HEK293T (cell line): ENCODE measurements around the gene MOB3C.

Experiments
- CTCF ChIA-PET: fragments of 350-600 bp; formaldehyde crosslinking; extraction: SDS; loops from one replicate; lab custom pipeline; 2021; ENCODE audit warnings: antibody characterized with exemption, inconsistent platforms; lab: Yijun Ruan, JAX
- POLR2A ChIA-PET: fragments of 350-600 bp; formaldehyde crosslinking; extraction: SDS; loops from one replicate; lab custom pipeline; 2020; ENCODE audit warnings: antibody characterized with exemption, inconsistent platforms; lab: Yijun Ruan, JAX
- DNase-seq: peaks from one replicate; pipeline ENCODE4 v3.0.0; 2012; ENCODE audit warnings: mixed read lengths; ENCODE audit errors: extremely low spot score
- ARNT ChIP-seq: fragments of 450-650 bp; IDR thresholded peaks from 2 replicates; pipeline ENCODE4 v1.6.1; 2017; ENCODE audit warnings: mild to moderate bottlenecking
- BHLHE40 ChIP-seq: fragments of 450-650 bp; IDR thresholded peaks from 2 replicates; pipeline ENCODE4 v1.6.1; 2016; ENCODE audit warnings: mild to moderate bottlenecking, moderate library complexity, borderline replicate concordance
- CTBP1 ChIP-seq: fragments of 450-650 bp; IDR thresholded peaks from 2 replicates; pipeline ENCODE4 v1.6.1; 2016; ENCODE audit warnings: borderline replicate concordance
- ELF4 ChIP-seq: fragments of 450-650 bp; IDR thresholded peaks from 2 replicates; pipeline ENCODE4 v1.6.1; 2017; ENCODE audit warnings: antibody characterized with exemption
- FOXA1 ChIP-seq: fragments of 450-650 bp; IDR thresholded peaks from 2 replicates; pipeline ENCODE4 v1.6.1; 2016; ENCODE audit warnings: mild to moderate bottlenecking
- FOXK2 ChIP-seq: fragments of 450-650 bp; IDR thresholded peaks from 2 replicates; pipeline ENCODE4 v1.6.1; 2016; ENCODE audit warnings: mild to moderate bottlenecking
- FOXM1 ChIP-seq: fragments of 450-650 bp; IDR thresholded peaks from 2 replicates; pipeline ENCODE4 v1.6.1; 2017; ENCODE audit warnings: mild to moderate bottlenecking, borderline replicate concordance
- HDGF ChIP-seq: fragments of 450-650 bp; IDR thresholded peaks from 2 replicates; pipeline ENCODE4 v1.6.1; 2017; ENCODE audit warnings: antibody characterized with exemption, borderline replicate concordance
- L3MBTL2 ChIP-seq: fragments of 450-650 bp; conservative IDR thresholded peaks from 2 replicates; pipeline ENCODE4 v1.6.1; 2016; ENCODE audit warnings: mild to moderate bottlenecking
- LEF1 ChIP-seq: fragments of 450-650 bp; IDR thresholded peaks from 2 replicates; pipeline ENCODE4 v1.6.1; 2017; ENCODE audit warnings: mild to moderate bottlenecking, borderline replicate concordance
- NFRKB ChIP-seq: fragments of 450-650 bp; IDR thresholded peaks from 2 replicates; pipeline ENCODE4 v1.6.1; 2016; ENCODE audit warnings: mild to moderate bottlenecking, moderate library complexity
- SP1 ChIP-seq: fragments of 450-650 bp; IDR thresholded peaks from 2 replicates; pipeline ENCODE4 v1.6.1; 2017
- SUZ12 ChIP-seq: fragments of 450-650 bp; IDR thresholded peaks from 2 replicates; pipeline ENCODE4 v1.6.1; 2016; ENCODE audit warnings: mild to moderate bottlenecking
- TARDBP ChIP-seq: fragments of 450-650 bp; IDR thresholded peaks from 2 replicates; pipeline ENCODE4 v1.6.1; 2016
- ZNF384 ChIP-seq: fragments of 450-650 bp; IDR thresholded peaks from 2 replicates; pipeline ENCODE4 v1.6.1; 2016
- TF ChIP-seq, protein P1 (sequence below): fragments of 450-650 bp; IDR thresholded peaks from 2 replicates; pipeline ENCODE4 v1.6.1; 2016

The MOB3C gene

GRCh38 chr1:46612937-46613660 is 3.5 kb downstream of the MOB3C start:
- ChIA-PET POLR2A (interaction anchor here (1.3 to 9.4 kb wide), 2 partner anchors 7 to 54 kb away, joined by 4 to 101 read pairs; partner anchors contain the start of gene MKNK1), CTCF (interaction anchor here (1.4 kb wide), 1 partner anchor 9 kb away, joined by 3 read pairs; the partner anchor contains the start of gene MKNK1)
- no peak for TF ChIP-seq ARNT
- no peak for TF ChIP-seq ZNF384
- no peak for DNase-seq

DNA sequence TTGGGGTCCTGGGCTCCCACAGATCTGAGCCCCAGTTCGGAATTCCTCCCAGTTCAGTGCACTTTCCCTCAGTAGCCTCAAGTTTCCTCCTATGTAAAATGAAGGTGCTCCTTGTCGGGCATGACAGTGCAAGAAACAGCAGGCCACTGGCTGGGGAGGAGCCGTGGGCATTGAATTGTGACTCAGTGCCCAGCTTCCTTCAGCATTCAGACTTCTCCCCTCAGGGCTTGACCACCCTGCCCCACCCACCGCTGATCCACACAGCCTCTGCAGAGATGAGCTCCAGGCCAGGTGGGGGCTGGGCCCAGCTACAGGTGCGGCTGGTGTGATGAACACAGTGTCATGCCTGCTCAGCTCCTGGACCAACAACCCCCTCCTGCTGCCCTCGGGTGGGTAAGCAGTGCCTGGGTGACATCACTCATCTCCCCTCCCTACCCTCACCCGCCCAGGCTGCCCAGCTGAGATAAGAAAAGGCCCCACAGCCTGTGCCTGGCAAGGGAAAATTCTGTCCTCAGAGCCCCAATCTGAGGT is 4.9 kb downstream of the MOB3C start:
- DNase-seq, result no peak
- TF ChIP-seq TARDBP, result no peak
- no peak for TF ChIP-seq NFRKB
- TF ChIP-seq ARNT, result no peak
- ChIA-PET CTCF (no interaction called here), POLR2A (interaction anchor here (0.6 to 1.3 kb wide), 2 partner anchors 13 to 56 kb away, joined by 3 to 4 read pairs; no protein-coding TSS in a partner anchor)

- CTCF ChIA-PET, result no interaction called here
Observed at GRCh38 chr1:46607345-46608130, 9.1 kb downstream of the MOB3C start.

DNA sequence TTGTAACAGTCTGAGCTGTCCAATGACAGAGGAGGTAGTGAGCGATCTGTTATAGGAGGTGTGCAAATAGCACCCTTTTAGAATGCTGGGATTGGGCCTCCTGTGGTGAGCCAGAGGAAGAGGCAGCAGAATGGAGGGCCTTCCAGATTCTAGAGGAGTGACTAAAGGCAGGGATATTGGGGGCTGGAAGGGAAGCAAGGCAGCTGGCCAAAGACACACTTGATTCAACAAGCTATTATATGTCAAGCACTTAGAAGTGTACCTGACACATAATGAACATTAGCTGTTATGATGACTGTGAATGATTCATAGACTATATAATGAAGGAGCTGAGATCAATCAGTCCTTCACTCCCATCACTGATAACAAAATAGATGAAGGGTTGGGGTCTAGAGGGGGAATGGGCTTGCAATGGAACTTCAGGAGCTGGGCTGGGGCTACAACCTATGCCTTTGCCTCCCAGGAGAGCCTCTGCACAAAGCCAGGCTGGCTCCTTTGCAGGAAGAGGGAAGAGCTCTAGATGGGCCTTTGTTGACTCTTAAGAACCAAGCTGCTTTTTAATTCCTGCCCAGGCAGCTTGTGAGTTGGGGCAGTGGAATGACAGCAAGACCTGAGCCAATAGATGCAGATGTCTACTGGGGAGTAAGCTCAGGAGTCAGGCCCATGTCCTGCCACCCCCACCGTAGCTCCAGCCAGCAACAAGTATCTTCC is 10.2 kb downstream of the MOB3C start:
- POLR2A ChIA-PET, result interaction anchor here (1.5 to 6.9 kb wide), 3 partner anchors 11 to 18 kb away, joined by 3 to 101 read pairs (median 8); partner anchors contain the start of gene MOB3C
- TF ChIP-seq SUZ12, result no peak
- CTCF ChIA-PET, result interaction anchor here (0.5 kb wide), 1 partner anchor 70 kb away, joined by 3 read pairs; no protein-coding TSS in a partner anchor
- no peak for DNase-seq

More at GRCh38 chr1:46607345-46608130, 9.1 kb downstream of the MOB3C start:
- POLR2A ChIA-PET, result interaction anchor here (6.9 kb wide), 1 partner anchor 9 kb away, joined by 101 read pairs; the partner anchor contains the start of gene MOB3C
- TF ChIP-seq SUZ12, result no peak
- TF ChIP-seq TARDBP, result no peak
- TF ChIP-seq ZNF384, result no peak
- no peak for TF ChIP-seq NFRKB
- TF ChIP-seq ARNT, result no peak
- TF ChIP-seq LEF1, result no peak
- TF ChIP-seq SP1, result no peak
- TF ChIP-seq, protein P1, sequence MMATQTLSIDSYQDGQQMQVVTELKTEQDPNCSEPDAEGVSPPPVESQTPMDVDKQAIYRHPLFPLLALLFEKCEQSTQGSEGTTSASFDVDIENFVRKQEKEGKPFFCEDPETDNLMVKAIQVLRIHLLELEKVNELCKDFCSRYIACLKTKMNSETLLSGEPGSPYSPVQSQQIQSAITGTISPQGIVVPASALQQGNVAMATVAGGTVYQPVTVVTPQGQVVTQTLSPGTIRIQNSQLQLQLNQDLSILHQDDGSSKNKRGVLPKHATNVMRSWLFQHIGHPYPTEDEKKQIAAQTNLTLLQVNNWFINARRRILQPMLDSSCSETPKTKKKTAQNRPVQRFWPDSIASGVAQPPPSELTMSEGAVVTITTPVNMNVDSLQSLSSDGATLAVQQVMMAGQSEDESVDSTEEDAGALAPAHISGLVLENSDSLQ, result no peak
- TF ChIP-seq HDGF, result no peak
- TF ChIP-seq FOXA1, result no peak
- TF ChIP-seq L3MBTL2, result no peak
- TF ChIP-seq FOXK2, result no peak
- TF ChIP-seq BHLHE40, result no peak
- TF ChIP-seq FOXM1, result no peak
- TF ChIP-seq CTBP1, result no peak
- TF ChIP-seq ELF4, result no peak
- DNase-seq, result no peak

- ChIA-PET POLR2A (interaction anchor here (1.1 to 6.9 kb wide), 7 partner anchors 11 to 30 kb away, joined by 3 to 101 read pairs (median 9); partner anchors contain the start of gene MOB3C), CTCF (interaction anchor here (0.8 to 1.4 kb wide), 2 partner anchors 9 to 47 kb away, joined by 3 read pairs; no protein-coding TSS in a partner anchor)
- no peak for DNase-seq
- TF ChIP-seq NFRKB, result no peak
- no peak for TF ChIP-seq TARDBP
- no peak for TF ChIP-seq SP1
- no peak for TF ChIP-seq BHLHE40
- TF ChIP-seq FOXK2, result no peak
- TF ChIP-seq HDGF, result no peak
- no peak for TF ChIP-seq ZNF384
- no peak for TF ChIP-seq CTBP1
Observed at GRCh38 chr1:46605232-46605631, 11.4 kb downstream of the MOB3C start.

DNA sequence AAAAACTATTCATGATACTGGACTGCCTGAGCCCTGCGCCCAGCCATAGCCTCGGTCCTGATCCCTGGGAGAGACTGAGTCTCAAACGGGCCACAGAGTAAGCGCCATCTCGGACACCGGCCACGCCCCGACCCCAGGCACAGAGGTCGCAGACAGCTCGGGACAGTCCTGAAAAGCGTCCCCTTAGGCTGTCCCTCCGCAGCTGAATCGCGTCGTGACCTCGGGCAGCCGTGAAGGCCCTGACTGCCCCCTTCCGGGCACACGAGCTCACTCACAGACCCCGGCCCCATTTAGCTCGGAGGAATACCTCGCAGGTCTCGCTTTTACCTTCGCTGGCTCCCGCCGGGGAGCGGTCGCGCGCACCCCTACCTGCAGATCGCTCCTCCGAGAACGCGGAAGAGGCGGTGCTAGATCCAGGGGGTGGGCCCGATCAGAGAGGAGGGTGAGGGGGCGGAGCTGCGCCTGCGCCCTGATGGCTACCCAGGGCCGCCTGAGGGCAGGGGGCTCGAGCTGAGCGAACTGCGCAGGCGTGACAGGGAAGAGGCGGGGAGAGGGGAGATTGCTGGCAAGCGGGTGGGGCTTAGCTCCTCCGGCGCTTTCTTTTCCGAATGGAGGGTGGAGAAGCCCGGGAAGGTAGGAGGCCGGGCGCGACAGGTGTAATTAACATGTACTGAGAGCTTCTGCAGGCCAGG is 12.6 kb downstream of the MOB3C start, which contains the start of gene MKNK1:
Gene MKNK1, minus strand, starts transcription at position 411 of the 692 bp plus-strand sequence. CDS start 20,941 bp downstream, outside the sequence.
- CTCF ChIA-PET, result interaction anchor here (0.5 to 1.6 kb wide), 6 partner anchors 9 to 56 kb away, joined by 3 to 8 read pairs (median 3); no protein-coding TSS in a partner anchor
- POLR2A ChIA-PET, result interaction anchor here (0.6 to 6.9 kb wide), 19 partner anchors 9 to 182 kb away, joined by 3 to 101 read pairs (median 3); partner anchors contain the start of gene MOB3C
- peak; percentile 100 for DNase-seq
- TF ChIP-seq CTBP1 (no peak), ELF4 (peak; percentile 61; the same call in 1 of the 2 replicates)
